Glomerular endothelial cell (primary cell): ENCODE results near the gene KCNMB4. TPM values are rescaled to one million over a fixed set of nuclear protein-coding genes. Genes with fewer than 3 reads are reported as not detected.
"Not testable (repeated sequence)": the region's sequence is repeated elsewhere in the genome, so short reads cannot be mapped to it uniquely, and the experiment has no call there.

Experiments used
- DNase-seq: peaks from one replicate; pipeline ENCODE4 v3.0.0-alpha.2; 2011; ENCODE audit warnings: low read depth, low spot score; ENCODE audit errors: extremely low read depth
- total RNA-seq: library from RNA; depleted of rRNA; stranded (reverse); fragments of >200 nt; gene quantifications from 2 replicates; pipeline ENCODE4 v1.2.3, GENCODE V29; 2015

KCNMB4 gene
- total RNA-seq, 1 donor from 2014 or later, result 3.0 TPM

DNA sequence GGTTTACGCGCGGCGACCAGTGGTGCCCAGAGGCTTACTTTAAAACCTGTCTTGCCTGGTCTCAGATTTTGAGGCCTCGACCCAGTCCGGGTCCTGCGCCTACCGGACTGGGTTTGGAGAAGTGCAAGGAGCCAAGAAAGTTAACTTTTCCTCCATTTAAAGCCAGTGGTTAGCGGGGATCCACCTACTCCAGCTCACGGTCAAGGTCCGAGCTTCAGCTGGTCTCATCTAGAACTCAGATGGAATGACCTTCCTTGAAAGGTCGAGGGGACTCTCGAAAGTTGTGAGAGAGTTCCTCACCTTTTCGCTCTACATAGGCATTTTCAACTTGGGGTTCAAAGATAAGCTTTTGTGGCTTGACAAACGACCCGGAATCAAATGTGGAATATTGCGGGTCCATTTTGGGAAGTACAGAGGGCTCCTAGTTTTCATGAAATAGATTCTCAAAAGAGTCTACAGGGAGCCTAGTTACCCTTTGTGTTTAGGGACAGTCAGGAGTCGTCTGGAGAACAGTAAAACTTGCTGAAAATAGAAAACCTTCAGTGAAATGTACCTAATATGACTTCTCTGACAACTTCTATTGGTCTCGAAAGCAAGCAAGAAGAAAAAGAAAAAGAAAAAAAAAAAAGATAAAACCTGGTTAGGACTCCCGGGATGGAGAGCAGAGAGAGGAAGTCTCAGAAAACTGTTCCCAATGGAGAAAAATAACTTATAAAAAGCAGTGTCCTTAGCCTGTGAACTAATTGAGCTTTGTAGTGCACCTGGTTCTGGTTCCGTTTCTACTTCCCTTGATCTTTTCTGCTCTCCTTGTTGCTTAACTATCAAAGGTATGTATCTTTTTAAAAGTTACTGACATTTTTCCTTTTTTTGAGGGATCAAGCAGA, 1.4 kb downstream of the KCNMB4 start:
- no peak for DNase-seq

DNA sequence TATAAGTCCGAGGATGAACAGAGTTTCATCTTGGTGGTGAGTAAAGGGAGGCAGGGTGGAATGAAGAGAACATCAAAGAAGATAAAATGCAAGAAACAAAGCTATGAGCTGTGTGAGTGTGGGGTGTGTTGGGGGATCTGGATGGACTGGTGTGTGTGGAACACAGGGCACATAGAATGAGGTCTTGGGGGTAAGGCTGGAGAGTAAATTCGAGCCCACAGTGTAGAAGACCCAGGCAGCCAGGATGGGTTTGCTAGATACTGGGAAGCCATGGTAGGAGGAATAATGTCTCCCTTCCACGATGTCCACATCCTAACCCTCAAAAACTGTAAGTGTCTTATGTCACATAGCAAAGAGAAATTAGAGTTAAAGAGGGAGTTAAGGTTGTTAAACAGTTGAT, 6.8 kb downstream of the KCNMB4 start:
- DNase-seq, result no peak

DNA sequence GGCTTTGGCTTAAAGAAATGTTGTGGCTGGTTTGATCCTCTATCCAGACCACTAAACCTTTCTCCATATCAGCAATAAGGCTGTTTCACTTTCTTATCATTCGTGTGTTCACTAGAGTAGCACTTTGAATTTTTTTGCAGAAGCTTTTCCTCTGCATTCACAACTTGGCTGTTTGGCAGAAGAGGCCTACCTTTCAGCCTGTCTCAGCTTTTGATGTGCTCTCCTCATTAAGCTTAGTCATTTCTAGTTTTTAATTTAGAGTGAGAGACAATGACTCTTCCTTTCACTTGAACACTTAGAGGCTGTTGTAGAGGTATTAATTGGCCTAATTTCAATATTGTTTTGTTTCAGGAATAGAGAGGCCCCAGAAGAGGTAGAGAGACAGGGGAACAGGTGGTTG, 13.8 kb downstream of the KCNMB4 start:
- no peak for DNase-seq

DNA sequence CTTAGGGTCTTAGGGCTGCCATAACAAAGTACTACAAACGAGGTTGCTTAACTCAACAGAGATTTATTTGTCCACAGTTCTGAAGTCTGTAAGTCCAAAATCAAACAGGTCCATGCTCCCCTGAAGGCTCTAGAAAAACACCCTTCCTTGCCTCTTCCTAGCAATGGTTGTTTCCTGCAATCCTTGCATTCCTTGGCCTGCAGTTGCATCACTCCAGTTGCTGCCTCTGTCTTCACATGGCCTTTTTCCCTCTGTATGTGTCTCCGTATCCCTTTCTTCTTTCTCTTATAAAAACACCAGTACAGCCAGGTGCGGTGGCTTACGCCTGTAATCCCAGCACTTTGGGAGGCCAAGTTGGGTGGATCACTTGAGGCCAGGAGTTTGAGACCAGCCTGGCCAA, 17.4 kb downstream of the KCNMB4 start:
- no peak for DNase-seq

DNA sequence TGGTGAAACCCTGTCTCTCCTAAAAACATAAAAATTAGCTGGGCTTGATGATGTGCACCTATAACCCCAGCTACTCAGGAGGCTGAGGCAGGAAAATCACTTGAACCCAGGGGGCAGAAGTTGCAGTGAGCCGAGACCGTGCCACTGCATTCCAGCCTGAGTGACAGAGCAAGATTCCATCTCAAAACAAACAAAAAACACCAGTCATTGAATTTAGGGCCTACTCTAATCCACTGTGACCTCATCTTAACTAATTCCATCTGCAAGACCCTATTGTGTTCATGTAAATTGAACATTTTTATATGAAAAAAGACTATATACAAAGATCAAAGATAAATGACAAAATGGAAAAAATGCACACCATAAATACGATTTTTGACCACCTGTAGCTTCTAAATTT, 17.8 kb downstream of the KCNMB4 start:
- DNase-seq, result no peak

DNA sequence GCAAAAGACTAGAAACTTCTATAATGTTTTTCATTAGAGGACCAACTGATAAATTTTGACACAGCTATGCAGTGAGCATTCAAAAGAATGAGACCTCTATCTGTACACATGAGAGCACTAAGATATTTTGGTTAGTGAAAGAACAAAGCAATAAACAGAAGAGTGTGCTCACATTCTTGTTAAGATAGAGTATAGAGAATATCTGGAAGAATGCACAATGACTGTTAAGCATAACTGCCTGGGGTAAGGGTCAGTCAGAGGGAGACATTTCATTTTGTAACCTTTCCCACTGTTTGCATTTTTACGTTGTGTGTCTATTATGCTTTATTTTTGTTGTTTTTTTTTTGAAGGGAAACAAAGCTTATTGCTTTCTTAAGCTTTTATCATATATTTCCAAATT, 20.7 kb downstream of the KCNMB4 start:
- DNase-seq, result no peak

DNA sequence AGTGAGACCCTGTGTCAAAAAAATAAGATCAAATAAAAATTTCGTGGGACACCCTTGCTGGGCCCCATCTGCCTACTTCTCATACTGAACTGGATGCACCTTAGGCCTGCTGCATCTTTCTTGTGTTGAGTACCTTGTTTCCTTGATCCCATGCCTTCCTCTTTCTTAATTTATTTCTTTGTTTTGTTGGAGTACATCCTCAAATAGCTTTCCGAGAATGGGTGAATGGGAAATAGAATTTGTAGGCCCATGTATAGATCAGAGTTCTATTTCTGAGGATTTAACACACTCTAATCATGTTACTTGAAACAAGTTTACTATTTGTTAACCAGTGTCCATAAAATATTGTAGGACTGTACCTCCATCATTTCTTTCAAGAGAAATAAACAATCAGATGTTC, 23.6 kb downstream of the KCNMB4 start:
- DNase-seq, result no peak

DNA sequence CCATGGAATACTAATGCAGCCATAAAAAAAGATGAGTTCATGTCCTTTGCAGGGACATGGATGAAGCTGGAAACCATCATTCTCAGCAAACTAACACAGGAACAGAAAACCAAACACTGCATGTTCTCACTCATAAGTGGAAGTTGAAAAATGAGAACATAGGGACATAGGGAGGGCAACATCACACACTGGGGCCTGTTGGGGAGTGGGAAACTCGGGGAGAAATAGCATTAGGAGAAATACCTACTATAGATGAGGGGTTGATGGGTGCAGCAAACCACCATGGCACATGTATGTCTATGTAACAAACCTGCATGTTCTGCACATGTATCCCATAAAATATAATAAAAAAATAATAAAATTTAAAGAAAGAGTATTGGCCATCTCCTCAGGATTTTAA, 26.5 kb downstream of the KCNMB4 start:
- not testable (repeated sequence) for DNase-seq

DNA sequence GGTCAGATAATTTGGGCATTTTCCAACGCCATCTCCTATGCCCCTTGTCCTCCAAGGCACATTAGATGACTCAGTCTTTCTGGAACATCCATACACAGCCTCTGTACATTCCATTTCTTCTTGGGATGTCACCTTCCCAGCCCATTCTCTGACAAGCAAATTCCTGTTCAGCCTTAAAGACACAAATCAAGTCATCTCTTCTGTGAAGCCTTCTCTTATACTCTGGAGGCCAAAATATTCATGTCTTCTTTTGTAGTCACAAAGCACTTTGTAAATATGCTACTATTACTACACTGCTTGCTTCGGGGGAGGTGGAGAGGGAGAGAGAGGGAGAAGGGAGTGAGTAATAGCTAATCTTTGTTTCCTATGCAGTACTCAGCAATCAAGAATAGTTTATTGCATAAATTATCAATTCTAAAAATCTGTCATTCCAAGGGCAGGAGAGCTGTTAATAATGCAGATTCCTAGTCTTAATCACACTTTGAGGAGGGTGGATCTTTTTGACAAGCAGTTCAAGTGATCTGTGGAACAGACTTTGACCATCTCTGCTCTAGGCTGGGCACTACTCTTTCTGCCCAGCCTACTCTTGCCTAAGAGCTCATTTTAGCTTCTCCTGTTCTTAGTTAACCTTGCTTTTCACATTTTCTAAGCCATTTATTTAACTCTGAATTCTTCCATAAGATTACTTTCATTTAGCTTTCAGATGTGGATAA, 27.9 kb downstream of the KCNMB4 start:
- DNase-seq, result no peak

DNA sequence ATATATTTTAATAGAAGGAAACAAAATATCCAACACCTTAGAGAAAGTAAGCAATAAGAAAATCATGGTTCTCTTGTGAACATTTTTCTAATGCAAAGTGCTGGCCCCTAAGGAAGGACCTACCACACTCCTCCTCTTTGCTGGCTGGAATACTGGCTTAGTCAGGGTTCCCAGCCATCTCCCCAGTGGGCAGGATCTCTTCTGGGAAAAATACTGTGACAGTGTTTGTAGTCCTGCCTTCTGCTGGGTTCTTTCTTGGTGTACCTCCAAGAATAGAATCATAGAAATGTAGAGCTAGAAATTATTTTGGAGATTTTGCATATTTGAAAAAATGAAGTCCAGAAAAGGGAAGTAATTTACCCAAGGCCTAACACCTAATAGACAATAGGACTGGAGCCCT, 31.9 kb downstream of the KCNMB4 start:
- DNase-seq, result no peak

DNA sequence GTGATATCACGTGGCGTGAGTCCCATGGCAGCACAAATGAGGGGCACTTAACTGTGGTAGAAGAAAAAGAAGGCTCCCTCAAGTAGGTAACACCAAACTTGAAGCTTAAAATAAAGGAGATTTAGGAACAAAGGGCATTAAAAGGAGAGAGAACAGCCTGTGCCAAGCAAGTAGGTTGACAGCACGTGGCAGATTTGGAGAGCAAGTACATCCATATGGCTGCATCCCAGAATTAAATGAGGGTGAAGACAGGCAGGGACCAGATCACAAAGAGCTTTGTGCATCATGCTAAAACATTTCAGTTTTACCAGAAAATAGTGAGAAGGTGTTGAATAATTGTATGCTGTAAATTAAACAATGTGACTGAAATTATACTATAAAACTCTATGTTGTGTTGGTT, 32.8 kb downstream of the KCNMB4 start:
- no peak for DNase-seq

DNA sequence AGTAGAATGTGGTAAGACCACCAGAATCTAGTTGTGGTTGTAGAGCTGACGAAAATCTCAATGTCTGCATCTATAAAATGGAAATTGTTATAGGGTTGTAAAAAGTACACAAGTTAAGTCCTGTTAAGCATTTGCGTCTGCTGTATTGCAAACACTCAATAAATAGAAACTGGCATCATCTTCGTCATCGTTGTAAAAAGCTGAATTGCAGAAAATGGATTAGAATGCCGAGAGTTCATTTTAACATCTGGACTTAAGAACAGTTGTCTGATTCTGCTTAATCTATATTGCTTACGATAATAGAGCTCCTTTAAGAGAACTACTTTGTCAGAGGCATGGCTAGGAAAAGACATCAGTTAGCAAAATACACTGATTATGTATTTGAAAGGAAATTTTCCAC, 33.2 kb downstream of the KCNMB4 start:
- no peak for DNase-seq

DNA sequence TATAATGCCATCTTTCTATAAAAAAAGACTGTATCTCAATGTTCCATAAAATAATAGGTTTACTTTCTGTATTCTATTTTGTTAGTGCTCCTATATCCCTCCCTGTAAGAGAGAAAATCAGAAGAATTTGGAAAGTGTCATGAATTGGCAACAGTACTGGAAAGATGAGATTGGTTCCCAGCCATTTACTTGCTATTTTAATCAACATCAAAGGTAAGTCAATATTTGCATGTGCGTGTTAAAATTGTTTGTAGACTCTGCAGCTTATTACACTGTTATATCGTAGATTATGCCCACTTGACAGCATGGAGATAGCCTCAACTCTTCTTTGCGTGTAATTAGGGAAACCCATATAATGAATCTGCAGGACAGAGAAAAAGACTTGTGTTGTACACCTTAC, 34.0 kb downstream of the KCNMB4 start:
- no peak for DNase-seq

DNA sequence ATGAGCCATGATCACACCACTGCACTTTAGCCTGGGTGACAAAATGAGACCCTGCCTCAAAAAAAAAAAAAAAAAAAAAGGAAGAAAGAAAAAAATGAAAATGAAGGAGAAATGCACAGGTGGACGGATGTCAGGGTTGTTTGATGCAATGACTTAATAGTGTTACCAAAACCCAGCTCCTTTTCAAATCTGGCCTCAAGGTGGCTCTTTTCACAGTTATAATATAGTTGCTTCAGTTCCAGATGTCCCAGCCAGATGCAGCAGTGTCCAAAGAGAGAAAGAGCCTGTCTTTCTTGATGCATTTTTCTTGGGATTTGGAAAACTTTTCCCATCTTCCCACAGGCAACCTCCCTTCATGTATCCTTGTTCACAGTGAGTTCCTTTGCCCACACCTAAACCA, 36.5 kb downstream of the KCNMB4 start:
- DNase-seq, result no peak

DNA sequence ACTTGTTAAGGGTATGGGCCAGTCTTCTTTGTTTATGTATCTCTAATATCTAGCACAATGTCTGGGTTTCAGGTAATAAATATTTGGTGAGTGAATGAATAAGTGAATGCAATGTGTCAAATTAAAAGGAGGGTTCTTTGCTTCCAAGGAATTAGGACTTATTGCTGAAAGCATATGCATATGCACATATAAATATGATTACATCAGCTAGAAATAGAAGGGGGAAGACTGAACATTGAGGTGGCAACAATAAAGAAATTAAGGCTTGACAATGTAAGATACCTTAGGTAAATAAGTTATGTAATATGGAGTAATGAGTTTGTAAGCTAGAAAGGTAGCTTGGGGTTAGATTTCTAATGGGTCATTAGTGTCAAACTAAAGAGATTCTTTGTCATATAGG, 37.7 kb downstream of the KCNMB4 start:
- no peak for DNase-seq

DNA sequence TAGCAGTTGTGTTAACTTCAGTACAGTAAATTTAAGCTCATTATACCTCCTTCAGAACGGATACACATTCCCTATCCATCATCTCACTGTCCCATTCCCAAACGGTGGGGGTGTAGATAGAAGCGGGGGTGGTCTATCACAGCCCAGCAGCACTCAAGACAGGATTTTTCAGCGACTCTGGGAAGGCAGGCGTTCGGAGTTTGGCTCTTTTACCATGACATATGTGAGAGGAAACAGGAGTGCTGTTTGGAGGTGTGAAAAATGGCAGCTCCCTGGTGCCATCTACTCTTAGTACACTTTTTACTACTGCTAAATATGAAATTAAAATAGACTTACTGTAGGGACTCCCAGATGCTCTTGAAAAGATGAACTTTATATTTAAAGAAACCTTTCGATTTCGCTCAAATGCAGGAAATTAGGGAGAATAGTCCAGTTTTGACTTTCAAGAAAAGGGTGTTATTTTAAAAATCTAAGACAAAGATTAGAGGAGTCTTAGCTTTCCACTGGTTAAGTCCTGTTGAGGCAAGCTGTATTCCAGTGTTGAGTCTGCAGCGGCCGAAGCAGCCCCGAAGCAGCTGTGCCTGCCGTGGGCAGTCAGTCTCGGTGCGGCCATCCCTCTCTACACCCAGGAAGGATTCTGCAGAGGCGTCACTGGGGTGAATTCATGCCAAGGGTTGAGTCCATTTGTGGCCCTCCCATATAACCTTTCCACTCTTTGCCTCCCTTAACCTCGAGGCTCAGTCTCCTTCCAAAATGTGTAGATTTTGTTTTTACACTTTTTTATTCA, 42.1 kb downstream of the KCNMB4 start:
- DNase-seq, result no peak

DNA sequence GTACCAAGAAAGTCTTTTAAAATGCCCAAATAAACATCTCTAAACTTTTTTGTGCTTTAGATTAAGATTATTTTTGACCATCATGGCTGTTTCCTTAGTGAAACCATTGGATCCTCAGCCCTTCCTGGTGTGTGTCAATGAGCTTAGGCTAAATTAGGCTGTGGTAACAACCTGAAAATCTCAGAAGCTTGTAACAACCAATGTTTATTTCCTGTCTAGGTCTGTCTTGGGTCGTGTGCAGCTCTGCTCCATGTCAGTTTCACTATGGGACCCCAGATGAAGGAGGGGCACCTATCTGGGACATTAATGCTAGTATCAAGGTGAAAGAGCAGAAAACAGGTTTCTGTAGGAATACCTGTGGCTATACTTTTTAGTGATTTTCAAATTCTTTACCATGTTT, 49.9 kb downstream of the KCNMB4 start:
- no peak for DNase-seq

DNA sequence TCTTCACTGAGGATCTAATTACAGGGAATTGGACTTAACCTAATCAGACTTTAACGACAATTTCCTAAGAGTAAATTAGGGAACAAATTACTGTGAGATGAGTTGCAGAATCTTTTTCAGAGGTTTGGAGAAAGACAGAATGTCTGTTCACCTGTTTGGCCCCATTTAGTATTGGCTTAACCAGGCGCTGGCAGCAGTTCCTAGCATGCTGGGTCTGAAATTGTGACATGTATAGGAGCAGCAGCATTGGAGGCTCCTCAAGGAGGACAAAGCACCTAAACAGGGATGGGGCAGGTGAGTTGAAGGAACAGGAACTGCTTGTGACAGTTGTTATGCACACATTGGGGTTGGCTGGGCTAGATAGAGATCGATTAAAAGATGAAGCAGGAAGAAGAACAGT, 51.0 kb downstream of the KCNMB4 start:
- no peak for DNase-seq

DNA sequence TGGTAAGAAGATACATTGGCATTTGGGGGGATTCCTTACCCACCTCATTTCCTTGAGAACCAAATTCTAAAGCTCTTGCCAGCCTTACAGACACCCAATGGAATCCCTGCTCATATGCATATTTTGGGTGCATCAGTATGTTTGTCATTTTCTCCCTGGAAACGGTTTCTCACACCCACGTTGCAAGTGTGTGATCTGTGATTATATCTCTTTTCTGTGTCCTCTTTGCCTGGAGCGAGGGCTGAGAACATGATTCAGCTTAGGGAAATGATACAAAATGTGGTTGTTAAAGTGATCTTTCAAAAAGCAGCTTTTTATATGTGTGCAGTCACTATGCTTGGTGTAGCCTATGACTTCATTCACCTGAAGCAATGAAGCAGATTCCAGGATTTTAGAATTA, 52.0 kb downstream of the KCNMB4 start:
- no peak for DNase-seq

DNA sequence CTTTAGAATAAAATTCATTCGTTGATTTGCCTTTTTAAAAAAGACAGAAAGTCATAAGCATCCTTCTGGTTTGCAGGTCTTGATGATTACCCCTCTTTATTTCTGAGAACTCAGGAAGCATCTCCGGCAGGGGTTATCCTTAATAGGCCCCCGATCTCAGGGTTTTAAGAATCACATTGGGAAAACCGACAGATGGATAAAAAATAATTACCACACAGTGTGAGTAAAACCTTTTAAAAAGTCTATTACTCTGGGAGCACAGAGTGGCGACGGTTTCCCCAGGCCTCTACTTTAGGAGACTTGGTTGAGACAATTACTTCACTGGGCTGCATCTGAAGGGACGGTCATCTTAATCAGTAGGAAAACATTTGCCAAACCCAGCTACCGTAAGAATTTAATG, 56.5 kb downstream of the KCNMB4 start:
- no peak for DNase-seq

DNA sequence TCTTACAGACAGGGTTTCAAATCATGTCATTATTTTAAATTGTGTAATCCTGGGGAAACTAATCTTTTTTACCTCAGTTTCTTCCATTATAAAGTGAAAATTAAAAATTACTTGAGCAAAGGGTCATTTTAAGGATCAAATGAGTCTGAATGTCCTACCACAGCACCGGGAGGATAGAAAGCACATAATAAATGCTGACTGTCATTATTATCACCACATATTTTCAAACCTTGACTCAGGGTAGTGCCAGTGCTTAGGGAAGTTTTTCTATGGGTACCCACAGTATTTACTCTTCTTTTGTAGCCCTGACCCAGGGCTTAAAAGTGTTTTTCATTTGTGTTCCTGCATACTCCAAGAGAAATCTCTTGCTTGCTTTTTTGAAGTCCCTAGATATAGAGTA, 60.5 kb downstream of the KCNMB4 start:
- no peak for DNase-seq

DNA sequence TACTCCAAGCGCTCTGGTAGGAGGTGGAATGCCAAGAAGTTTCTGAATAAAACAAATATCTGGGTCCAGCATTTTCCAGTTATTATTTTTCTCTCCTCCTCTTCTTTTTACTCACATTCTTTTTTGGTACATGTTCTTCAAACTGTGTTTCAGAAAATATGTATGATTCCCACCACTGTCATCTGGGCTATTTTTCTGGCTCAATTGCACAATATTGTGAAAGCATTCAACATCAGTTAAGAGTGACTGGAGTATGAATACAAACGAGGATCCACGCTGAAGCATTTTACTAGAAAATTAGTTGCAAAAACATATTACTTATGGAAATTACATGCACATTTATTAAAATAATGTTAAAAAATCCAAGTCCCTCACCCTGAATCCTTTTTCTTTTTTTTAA, 61.5 kb downstream of the KCNMB4 start:
- DNase-seq, result no peak
